Neural cell (in vitro differentiated cells): ENCODE data around the gene PLA2G2C. TPM values are rescaled to one million over a fixed set of nuclear protein-coding genes. Genes with fewer than 3 reads are reported as not detected.

ENCODE experiments used
- H2AFZ ChIP-seq: fragments of 200-600, 300-800 bp; sonication (generic), shearing (Covaris generic); 2 replicates; pipeline ENCODE4 v1.6.0; 2014; ENCODE audit warnings: low read depth, mild to moderate bottlenecking, antibody characterized with exemption, low read length, moderate library complexity
- H3F3A ChIP-seq: fragments of 200-600 bp; shearing (Covaris generic); 2 replicates; pipeline ENCODE4 v1.6.1; 2016; ENCODE audit warnings: mild to moderate bottlenecking, moderate library complexity, mixed read lengths, antibody characterized with exemption, low read length; ENCODE audit not compliant: insufficient read depth, poor library complexity, severe bottlenecking
- H3K27ac ChIP-seq: fragments of 200-600, 300-800 bp; sonication (generic), shearing (Covaris generic); 2 replicates; pipeline ENCODE4 v1.5.1; 2014; ENCODE audit warnings: mild to moderate bottlenecking, low read length, moderate library complexity
- H3K27me3 ChIP-seq: fragments of 300-800, 200-600 bp; sonication (generic), shearing (Covaris generic); 2 replicates; pipeline ENCODE4 v1.6.0; 2014; ENCODE audit warnings: mild to moderate bottlenecking, low read depth, low read length, moderate library complexity; ENCODE audit not compliant: insufficient read depth
- H3K36me3 ChIP-seq: fragments of 300-800, 200-600 bp; sonication (generic), shearing (Covaris generic); 2 replicates; pipeline ENCODE4 v1.5.1; 2014; ENCODE audit warnings: mild to moderate bottlenecking, antibody characterized with exemption, low read length, moderate library complexity; ENCODE audit not compliant: insufficient read depth
- H3K4me2 ChIP-seq: fragments of 300-800, 200-600 bp; sonication (generic), shearing (Covaris generic); 2 replicates; pipeline ENCODE4 v1.6.0; 2014; ENCODE audit warnings: mild to moderate bottlenecking, low read length
- H3K4me3 ChIP-seq: fragments of 300-800, 200-600 bp; sonication (generic), shearing (Covaris generic); 2 replicates; pipeline ENCODE4 v1.5.1; 2014; ENCODE audit warnings: mild to moderate bottlenecking, low read length, moderate library complexity
- H3K79me2 ChIP-seq: fragments of 200-600 bp; shearing (Covaris generic); replicated peaks from 2 replicates; pipeline ENCODE4 v1.6.0; 2014; ENCODE audit warnings: mild to moderate bottlenecking, low read length, moderate library complexity; ENCODE audit not compliant: insufficient read depth
- H3K9ac ChIP-seq: fragments of 300-800, 200-600 bp; sonication (generic), shearing (Covaris generic); 2 replicates; pipeline ENCODE4 v1.6.1; 2016; ENCODE audit warnings: mild to moderate bottlenecking, low read length, mixed read lengths
- H3K9me2 ChIP-seq: fragments of 200-600 bp; shearing (Covaris generic); 2 replicates; pipeline ENCODE4 v1.6.1; 2016; ENCODE audit warnings: mild to moderate bottlenecking, low read length, mixed read lengths; ENCODE audit not compliant: insufficient read depth
- H3K9me3 ChIP-seq: fragments of 200-600, 300-800 bp; sonication (generic), shearing (Covaris generic); 2 replicates; pipeline ENCODE4 v1.6.1; 2016; ENCODE audit warnings: mild to moderate bottlenecking, mixed run types, low read length, moderate library complexity, mixed read lengths
- H4K20me1 ChIP-seq: fragments of 200-600 bp; shearing (Covaris generic); 2 replicates; pipeline ENCODE4 v1.6.1; 2016; ENCODE audit warnings: mild to moderate bottlenecking, mixed run types; ENCODE audit not compliant: insufficient read depth
- EP300 ChIP-seq: fragments of 450-650 bp; conservative IDR thresholded peaks from 2 replicates; pipeline ENCODE4 v1.6.1; 2014; ENCODE audit warnings: antibody characterized with exemption, mild to moderate bottlenecking, moderate library complexity; ENCODE audit not compliant: poor library complexity, severe bottlenecking
- EZH2 ChIP-seq: fragments of 200-600, 300-800 bp; shearing (Covaris generic), sonication (generic); IDR thresholded peaks from 2 replicates; pipeline ENCODE4 v1.6.1; 2014; ENCODE audit warnings: antibody characterized with exemption, low read length, borderline replicate concordance, mild to moderate bottlenecking; ENCODE audit not compliant: insufficient read depth, poor library complexity, severe bottlenecking
- MXI1 ChIP-seq: fragments of 450-650 bp; conservative IDR thresholded peaks from 2 replicates; pipeline ENCODE4 v1.6.1; 2014; ENCODE audit warnings: antibody characterized with exemption, mild to moderate bottlenecking; ENCODE audit not compliant: poor library complexity, severe bottlenecking
- POLR2AphosphoS5 ChIP-seq: IDR thresholded peaks from 2 replicates; pipeline ENCODE4 v1.6.1; 2012
- RAD21 ChIP-seq: fragments of 450-650 bp; conservative IDR thresholded peaks from 2 replicates; pipeline ENCODE4 v1.6.1; 2014; ENCODE audit warnings: antibody characterized with exemption, mild to moderate bottlenecking, moderate library complexity
- REST ChIP-seq: IDR thresholded peaks from 2 replicates; pipeline ENCODE4 v1.6.1; 2012; ENCODE audit warnings: borderline replicate concordance
- SMC3 ChIP-seq: fragments of 450-650 bp; conservative IDR thresholded peaks from 2 replicates; pipeline ENCODE4 v1.6.1; 2014; ENCODE audit warnings: antibody characterized with exemption, mild to moderate bottlenecking, moderate library complexity; ENCODE audit not compliant: poor library complexity
- TAF1 ChIP-seq: IDR thresholded peaks from 2 replicates; pipeline ENCODE4 v1.6.1; 2012; ENCODE audit warnings: low read depth
- polyA plus RNA-seq: library from polyadenylated mRNA; depleted of rRNA; stranded (reverse); fragments of >200 nt; gene quantifications from 2 replicates; pipeline ENCODE4 v1.2.3, GENCODE V29; 2014
- TF ChIP-seq, protein P1 (sequence below): fragments of 450-650 bp; IDR thresholded peaks from 2 replicates; pipeline ENCODE4 v1.5.1; 2014; ENCODE audit warnings: antibody characterized with exemption, mild to moderate bottlenecking, moderate library complexity; ENCODE audit not compliant: poor library complexity, severe bottlenecking

The PLA2G2C gene
- polyA plus RNA-seq, 1 donor from 2014 or later = not detected

DNA sequence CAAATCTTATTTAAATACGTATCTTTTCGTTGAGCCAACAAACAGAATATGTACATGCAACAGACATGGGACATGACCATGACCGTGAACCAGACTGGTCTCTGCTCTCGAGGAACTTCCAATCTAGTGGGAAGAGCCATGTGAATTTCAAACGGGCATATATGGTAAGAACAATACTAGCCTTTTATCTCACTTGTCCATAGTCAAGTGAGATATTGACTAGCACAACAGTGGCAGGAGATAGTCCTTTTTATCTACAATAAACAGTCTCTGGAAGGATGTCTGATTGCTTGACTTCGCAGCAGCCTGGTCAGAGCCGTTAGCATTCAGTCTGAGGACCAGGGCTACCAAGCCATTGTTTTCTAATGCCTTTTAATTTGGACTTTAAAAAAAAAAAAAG lies 12.6 kb upstream of the PLA2G2C start:
- no peak overlapping the region for H3K4me2 ChIP-seq
- H3K36me3 ChIP-seq = no peaks in the 10 kb centered on the region
- no peaks in the 10 kb centered on the region for H3K9me3 ChIP-seq
- H3F3A ChIP-seq = no peaks in the 10 kb centered on the region
- TF ChIP-seq EZH2 = no peak
- no peak for TF ChIP-seq SMC3
- TF ChIP-seq POLR2AphosphoS5 = no peak
- TF ChIP-seq, protein P1, sequence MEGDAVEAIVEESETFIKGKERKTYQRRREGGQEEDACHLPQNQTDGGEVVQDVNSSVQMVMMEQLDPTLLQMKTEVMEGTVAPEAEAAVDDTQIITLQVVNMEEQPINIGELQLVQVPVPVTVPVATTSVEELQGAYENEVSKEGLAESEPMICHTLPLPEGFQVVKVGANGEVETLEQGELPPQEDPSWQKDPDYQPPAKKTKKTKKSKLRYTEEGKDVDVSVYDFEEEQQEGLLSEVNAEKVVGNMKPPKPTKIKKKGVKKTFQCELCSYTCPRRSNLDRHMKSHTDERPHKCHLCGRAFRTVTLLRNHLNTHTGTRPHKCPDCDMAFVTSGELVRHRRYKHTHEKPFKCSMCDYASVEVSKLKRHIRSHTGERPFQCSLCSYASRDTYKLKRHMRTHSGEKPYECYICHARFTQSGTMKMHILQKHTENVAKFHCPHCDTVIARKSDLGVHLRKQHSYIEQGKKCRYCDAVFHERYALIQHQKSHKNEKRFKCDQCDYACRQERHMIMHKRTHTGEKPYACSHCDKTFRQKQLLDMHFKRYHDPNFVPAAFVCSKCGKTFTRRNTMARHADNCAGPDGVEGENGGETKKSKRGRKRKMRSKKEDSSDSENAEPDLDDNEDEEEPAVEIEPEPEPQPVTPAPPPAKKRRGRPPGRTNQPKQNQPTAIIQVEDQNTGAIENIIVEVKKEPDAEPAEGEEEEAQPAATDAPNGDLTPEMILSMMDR = no peak
- no peak overlapping the region for H3K27ac ChIP-seq
- H3K4me3 ChIP-seq = no peak overlapping the region
- no peak overlapping the region for H3K9ac ChIP-seq
- H4K20me1 ChIP-seq = no peaks in the 10 kb centered on the region
- no peaks in the 10 kb centered on the region for H3K27me3 ChIP-seq
- no peaks in the 10 kb centered on the region for H3K9me2 ChIP-seq
- H2AFZ ChIP-seq = no peak overlapping the region
- H3K79me2 ChIP-seq = no peaks in the 10 kb centered on the region

- Histone ChIP-seq H3K9me3 (no peaks in the 10 kb centered on the region), H3F3A (no peaks in the 10 kb centered on the region), H3K79me2 (no peaks in the 10 kb centered on the region), H3K27me3 (no peaks in the 10 kb centered on the region), H4K20me1 (no peaks in the 10 kb centered on the region), H3K36me3 (no peaks in the 10 kb centered on the region), H3K9ac (no peak overlapping the region), H3K27ac (no peak overlapping the region), H3K9me2 (no peaks in the 10 kb centered on the region), H3K4me3 (no peak overlapping the region), H3K4me2 (no peak overlapping the region), H2AFZ (no peak overlapping the region)
- TF ChIP-seq POLR2AphosphoS5 = no peak
- no peak for TF ChIP-seq SMC3
- no peak for TF ChIP-seq RAD21
- TF ChIP-seq EP300 = no peak
- no peak for TF ChIP-seq EZH2
- no peak for TF ChIP-seq MXI1
- no peak for TF ChIP-seq REST
- no peak for TF ChIP-seq TAF1
- TF ChIP-seq, protein P1 = no peak
Observed at GRCh38 chr1:20198296-20198695, 12.0 kb upstream of the PLA2G2C start.
